NCI-H1436 (cell line): ENCODE results near the gene SLC6A9.
A peak's percentile ranks its signal among the peaks of the same experiment; 100 is the strongest.

Source experiments
- DNase-seq: peaks from one replicate; lab custom pipeline; 2025; lab: John Stamatoyannopoulos, UW

The SLC6A9 gene

DNA sequence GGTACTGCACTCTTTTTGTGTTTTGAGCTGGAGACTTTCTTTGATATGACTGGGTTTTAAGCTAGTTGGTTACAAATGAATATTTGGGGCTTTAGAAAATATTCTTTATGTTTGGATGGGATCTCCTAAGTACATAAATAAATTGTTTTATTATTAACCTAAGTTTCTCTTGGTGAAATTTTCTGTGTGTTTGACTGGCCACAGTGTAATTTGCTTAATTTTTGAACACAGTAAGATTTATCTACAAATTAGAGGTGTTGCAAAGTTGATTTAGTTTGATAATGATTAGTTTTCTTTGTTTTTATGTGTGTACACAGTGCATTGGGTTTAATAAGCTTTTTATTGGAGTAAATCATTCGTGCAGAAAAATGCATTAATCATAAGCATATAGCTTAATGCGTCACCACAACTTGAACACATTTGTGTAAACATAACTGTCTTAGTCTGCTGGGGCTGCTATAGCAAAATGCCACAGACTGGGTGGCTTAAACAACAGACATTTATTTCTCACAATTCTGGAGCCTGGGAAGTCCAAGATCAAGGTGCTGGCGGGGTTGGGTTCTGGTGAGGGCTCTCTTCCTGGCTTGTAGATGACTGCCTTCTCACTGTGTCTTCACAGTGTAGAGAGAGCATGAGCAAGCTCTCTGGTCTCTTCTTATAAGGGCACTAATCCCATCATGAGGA is 17.4 kb upstream of the SLC6A9 start:
- DNase-seq: no peak

DNA sequence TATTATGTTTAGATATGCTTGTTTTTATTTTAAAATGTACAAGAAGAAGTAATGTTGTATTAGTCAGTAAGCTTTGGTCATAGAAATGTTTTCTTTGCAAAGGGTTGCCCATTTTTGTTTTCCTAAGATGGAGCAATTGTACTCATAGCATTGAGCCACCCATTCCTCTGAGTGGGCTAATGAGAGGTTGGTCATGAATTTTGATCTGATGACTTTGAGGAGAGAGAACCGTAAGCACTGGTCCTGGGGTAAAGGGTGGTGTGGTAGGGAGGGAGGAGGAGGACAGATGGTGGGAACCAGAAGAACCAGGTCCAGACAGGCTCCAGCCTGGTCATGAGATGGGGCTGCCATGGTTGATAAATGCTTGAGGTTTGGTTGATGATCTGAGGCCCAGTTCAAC is 15.9 kb upstream of the SLC6A9 start:
- no peak for DNase-seq

DNA sequence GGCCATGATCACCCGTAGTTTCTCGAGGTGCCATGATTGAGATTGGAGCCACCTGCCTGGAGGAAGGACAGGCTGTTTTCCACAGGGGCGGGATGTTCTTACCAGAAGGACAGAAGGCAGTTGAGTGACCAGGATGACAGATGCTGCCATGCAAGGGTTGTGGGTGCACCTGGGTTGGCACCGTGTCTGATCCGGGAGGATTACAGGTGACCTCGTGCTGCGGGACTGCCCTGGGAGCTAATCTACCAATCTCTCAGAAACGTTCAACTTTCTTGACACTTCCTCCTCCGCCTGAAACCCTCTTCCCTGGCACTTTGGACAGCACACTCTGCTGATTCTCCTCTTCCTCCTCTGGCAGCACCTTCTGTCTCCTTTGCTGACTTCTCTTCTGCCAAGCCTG is 13.8 kb upstream of the SLC6A9 start:
- DNase-seq: no peak

DNA sequence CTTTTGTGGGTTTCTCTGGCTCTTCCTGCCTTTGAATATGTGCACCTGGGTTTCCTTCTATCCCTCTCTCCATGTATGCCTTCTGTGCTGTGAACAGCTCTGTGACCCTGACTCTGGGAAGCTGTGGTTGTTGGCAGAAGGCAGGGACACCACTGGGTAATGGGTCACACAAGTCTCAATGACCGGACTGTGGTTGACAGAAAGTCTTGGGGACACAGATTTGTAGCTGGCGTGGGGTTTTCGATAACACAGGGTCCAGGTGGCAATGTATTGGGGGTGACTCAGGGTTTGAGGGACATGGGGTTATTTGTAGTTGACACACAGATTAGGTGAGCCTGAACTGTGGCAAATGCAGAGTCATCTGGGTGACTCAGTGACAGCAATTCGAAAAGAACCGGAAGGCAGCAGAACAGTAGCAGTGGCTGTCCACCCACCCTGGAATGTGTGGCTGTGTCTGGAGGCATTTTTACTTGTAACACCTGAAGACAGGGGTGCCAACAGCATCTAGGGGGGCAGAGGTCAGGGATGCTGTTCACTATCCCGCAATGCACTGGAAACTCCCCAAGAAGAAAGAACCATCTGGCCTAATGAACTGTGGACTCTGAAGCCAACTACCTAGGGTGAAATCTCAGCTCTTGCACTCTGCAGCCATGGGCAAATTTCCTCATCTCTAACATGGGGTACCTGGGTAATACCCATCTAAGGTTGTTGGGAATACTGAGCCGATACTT is 13.0 kb upstream of the SLC6A9 start:
- DNase-seq: no peak

DNA sequence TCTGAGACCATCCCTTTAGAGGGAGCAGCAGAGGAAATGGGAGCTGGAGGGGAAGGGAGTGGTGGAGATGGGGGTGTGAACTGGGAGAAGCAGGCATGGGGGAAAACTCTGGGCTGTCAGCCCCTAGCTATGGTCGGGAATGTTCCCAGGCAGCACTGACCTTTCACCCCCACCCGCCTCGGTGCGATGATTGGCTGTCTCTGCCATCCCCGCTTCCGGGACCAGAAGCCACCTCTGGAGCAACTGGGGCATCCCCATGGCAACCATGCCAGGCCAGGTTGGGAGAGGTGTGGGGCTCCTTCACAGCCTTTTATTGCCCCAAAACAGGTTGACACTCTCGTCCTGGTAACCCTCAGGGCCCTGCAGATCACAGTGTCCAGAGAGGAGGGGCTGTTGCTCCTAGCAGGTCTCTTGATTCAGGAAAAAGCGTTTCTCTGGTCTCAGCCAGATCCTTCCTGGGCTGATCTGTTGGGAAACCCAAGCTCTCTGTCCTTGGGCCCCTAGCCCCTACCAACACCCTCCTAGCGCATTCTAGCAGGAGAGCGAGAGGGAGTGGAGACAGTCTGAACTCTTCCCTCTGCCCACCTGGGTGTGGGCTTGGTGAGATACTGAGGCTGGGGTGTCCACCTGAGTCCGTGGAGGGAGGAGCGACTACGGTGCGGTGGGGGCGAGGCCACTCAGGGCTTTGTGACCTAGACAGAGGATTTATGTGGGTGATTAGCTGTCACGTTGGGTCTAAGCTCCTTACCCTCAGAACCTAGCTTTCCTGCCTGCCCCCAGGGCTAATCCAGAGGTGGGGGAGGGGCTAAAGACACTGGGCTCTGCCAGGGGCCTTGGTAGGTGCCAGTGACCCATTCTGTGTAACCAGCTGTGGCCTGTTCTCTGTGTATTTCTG is 12.2 kb upstream of the SLC6A9 start:
- no peak for DNase-seq

DNA sequence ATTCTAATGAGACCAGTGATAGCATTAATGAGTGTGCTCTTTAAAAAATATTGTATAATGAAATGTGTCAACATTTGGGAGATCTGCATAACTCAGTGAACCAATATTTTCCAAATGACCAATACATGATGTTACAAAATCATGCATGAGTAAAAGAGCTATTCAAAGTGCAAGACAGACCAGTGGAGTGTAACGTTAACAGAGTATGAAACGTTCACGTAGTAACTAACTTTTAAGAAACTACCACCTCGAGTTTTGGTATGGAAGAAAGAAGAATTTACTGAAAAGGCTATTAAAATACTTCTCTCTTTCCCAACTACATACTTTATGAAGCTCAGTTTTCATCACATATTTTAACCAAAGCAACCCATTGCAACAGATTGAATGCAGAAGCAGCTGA is 9.6 kb upstream of the SLC6A9 start:
- no peak for DNase-seq

DNA sequence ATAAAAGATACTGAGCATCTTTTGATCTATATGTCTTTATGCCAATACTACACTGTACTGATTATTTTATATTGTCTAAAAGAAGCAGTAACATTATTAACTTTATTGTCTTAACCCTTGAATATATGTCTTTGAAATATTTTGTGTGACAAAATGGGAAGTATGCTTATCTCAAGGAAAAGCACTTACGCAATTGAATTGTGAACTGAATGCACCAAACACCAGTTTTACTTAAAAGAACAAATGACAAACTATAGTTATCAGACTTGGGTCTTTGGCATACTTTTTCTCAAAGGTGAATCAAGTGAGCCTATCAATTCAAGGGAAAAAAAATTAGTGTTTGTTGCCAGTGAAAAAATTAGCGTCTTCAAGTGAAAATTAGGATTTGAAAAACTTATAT is 9.2 kb upstream of the SLC6A9 start:
- DNase-seq: no peak

DNA sequence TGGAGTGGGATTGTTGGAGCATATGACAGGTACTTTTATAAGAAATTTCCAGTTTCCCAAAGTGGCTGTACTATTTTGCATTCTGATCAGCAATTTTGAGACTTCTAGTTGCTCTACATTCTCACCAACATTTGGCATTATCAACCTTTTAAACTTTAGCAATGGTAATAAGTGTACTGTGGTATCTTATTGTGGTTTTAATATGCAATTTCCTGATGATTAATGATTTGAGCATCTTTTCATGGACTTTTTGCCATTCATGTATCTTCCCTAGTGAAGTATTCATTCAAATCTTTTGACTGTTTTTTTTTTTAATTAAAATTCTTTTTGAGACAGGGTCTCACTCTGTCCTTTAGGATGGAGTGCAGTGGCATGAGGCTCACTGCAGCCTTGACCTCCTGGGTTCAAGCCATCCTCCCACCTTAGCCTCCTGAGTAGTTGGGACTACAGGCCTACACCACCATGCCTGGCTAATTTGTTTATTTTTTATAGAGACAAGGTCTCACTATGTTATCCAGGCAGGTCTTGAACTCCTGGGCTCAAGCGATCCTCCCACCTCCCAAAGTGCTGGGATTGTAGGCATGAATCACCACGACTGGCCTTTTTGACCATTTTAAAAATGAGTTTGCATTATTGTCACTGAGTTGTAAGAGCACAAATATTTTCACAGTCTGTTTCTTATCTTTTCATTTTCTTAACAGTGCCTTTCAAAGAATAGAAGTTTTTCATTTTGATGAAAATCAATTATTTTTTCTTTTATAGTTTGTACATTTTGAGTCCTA is 7.8 kb upstream of the SLC6A9 start:
- no peak for DNase-seq

DNA sequence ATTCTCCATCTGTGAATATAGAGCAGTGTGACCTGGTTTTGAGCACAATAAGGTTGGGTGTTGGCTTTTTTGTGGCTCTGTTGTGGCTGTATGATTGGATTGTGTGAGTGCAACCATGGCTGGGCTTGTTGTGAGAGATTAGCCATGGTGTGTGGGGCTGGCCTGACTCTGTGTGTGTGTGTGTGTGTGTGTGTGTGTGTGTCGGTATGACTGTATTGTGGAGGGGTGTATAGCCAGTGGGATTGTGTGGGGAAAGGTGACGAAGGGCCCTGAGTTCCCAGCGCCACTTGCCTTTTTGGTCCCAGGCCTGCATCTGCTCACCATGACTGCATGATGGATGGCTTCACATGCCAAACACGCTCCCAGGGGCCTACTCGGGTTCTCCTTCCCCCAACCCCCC is 5.9 kb upstream of the SLC6A9 start:
- no peak for DNase-seq

DNA sequence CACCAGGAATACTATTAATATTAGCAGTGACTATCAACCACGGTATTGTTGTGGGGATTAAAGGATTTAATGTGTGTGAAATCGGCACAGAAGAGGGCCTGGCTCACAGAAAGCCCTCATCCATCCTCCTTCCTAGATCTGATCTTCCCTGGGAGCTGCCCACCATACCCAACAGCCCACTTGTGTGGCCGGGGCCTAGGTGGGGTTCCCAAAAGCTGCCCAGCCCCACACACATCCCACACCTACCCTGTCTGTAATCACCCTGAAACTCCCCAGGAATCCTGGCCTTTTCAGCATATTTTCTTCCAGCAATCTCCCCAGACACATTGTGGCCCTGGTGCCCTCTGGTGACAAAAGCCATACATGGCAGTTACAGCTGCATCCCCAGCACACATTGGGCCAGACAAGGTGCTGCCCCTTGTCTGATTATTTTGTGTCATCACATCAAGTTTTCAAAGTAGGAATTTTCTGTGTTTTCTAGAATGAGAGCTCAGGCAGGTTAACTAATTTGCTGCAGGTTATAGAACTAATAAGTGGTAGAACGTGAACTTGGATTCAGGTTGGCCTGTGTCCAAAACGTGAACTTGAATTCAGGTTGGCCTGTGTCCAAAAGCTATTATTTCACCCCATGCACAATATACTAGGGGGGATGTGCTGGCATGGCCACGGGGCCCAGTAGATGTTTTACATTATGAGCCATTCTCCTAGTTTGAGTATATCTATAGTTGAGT is 5.3 kb upstream of the SLC6A9 start:
- DNase-seq: peak; percentile 67

DNA sequence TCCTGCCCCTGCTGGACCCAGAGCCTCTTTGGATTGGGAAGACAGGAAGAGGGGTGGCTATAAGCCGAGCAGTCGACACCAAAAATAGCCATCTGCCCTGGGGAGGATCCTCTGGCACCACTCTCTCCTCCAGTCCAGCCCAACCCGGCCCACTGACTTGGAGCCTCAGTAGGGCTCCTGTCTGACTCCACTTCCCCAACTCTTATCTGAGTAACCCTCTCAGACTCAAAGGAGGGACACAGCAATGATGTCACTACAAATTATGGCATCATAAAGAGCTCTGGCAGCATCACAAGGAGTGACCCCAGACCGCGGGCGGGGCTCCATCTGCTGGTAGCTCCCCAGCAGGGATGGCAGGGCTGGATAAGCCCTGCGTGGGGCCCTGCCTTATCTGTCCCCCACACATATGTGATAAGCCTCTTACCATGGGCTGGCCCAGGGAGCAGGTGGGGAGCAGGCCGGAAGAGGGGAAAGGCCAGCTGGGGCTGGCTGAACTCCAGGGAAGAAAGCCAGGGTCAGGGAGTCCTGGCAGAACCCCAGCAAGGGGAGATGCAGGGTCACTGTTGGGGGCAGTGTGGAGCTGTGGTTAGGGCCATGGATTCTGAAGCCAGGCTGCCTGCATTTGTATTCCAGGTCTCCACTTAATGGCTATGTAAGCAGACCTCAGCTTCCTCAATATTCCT is 4.6 kb upstream of the SLC6A9 start:
- DNase-seq: no peak

DNA sequence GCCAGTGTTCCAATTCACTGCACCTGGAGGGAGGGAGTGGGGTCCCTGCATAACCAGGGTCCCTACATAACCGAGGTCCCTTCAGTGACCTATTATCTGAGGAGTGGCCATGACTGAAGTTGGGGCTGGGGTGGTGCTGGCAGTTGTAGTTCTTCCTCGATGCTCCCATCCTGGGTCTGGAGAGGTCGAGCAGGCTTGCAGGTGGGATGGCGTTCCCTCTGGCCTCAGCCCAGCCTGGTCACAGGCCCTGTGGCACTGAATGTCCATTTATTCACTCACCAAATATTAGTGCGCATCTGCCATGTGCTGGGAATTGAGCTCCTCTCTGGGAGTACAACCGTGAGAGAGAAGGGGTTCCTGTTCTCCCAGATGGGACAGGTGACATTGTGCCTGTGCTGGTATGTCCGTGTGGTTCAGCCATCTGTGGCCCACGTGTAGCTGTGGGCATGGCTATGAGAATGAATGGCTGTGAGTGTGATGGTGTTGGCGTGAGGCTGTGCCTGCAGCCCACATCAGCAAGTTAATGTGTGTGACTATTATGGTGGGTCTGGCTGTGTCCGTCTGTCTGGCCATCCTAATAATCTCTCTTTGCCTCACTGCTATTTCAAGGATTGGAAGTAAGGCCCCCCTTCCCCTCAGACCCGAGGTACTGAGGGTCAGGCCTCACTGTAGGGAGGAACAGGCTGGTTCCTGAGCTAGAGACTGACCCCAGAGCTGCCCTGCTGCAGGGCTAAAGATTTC is 3.9 kb upstream of the SLC6A9 start:
- no peak for DNase-seq

DNA sequence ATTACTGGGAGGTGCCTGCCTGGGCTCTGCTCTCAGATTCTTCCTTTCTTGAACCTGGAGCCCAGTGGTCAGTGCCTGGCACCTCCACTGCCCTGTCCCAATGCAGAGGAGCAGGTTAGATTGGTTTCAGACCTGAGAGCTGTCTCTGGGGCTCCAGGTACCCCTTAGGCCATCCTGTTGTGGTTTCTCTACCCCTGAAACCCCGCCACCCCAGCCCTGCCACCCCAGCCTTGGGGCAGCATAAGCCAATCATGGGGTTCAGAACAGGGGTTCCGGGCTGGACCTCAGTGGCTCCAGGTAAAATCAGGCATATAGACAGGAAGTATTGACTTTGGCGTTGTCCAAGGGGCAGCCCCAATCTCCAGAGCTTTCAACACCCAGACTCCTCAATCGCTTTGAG is 3.2 kb upstream of the SLC6A9 start:
- DNase-seq: no peak

DNA sequence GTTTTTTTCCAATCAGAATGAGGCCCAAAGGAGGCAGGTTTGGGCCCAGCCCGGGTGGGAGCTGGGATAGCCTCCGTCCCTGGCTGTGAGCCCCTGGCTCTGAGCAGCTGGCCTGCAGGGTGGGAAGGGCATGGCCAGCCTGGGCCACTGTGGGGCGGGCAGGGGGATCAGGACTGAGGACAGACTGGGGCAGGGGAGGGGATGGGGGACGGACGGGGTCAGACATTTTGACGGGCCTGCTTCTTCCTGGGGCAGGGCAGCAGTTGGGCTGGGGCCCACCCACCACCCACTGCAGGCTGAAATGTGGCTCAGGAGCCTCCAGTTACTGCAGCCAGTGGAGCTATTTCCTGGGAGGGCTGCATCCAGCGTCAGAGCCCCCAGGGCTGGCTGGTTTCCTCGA is 2.5 kb upstream of the SLC6A9 start:
- no peak for DNase-seq

DNA sequence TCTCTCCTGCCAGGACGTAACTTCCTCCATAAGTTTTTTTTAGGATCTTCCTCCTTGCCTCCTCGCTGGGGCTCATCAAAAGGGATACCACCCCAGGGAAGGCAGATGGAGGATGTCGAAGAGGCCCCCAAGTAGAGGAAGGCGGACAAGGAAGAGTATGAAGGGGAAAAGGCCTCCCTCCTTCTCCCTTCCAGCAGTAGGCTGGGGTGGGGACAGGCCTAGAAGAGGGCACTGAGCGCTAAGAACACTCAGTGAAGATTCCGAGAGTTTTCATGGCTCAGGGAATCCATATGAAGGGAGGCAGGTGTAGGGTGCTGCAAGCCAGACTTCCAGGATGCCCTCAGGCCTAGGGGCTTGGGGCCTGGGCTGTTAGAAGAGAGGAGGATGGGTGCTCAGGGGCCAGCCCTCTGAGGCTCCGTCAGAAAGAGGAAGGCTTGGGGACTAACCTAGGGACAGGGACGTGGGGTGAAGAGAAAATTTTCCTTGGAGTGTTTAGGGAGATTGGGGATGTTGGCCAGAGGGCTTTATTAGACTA is 1.8 kb upstream of the SLC6A9 start:
- no peak for DNase-seq

DNA sequence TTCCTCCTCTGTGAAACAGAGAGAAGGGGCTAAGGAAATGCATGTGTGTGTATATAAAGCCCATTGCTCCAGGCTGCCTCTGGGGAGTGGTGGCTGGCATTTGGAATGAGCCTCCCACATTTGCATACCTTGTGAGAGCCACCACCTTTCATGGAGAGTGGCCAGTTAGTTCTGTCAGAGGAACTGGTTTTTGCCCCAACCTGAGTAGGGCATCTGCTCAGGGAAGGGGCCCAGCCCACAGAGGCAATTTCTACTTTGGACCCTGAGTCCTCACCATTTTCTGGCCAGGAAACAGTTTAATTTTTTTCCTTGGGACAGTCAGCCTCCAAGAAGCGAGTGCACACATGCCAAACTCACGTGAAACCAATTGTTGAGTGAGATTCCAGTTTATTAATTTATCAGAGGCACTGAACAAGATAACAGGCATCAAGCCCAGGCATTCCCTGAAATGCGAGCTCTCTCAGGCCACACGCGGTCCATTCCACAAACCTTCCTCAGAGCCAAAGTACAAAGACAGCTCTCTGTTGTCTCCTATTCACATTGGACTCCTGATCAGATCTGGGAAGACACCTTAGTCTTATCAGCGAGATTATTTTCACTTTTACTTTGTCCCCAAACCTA is 1.0 kb upstream of the SLC6A9 start:
- DNase-seq: no peak

DNA sequence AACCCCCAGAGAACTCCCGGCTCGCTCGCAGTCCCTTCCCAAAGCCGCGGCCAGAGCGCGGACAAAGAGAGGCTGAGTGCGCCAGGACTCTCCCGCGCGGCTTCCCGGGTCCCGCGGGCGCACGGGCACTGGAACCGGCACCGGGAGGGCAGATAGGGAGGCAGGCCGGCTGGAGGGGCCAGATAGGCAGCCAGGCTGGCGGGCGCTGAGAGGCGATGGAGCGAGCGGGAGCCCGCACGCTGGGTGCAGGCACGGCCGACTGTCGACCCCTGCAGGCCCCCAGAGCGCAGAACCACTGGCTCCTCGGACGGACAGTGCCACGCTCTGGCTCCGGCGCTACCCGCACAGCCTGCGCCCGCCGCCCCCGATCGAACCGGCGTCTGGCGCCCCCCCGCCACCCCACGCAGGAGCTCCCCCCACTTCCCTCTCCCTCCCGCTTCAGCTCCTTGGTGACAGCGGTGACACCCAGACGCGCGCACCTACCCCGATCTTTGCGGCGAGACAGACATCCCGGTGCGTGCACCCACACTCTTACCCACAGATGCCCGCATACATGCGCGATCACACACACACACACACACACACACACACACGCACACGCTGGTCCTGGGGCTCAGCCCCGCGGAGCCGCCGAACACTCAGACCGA is 534 bp downstream of the SLC6A9 start:
- no peak for DNase-seq

DNA sequence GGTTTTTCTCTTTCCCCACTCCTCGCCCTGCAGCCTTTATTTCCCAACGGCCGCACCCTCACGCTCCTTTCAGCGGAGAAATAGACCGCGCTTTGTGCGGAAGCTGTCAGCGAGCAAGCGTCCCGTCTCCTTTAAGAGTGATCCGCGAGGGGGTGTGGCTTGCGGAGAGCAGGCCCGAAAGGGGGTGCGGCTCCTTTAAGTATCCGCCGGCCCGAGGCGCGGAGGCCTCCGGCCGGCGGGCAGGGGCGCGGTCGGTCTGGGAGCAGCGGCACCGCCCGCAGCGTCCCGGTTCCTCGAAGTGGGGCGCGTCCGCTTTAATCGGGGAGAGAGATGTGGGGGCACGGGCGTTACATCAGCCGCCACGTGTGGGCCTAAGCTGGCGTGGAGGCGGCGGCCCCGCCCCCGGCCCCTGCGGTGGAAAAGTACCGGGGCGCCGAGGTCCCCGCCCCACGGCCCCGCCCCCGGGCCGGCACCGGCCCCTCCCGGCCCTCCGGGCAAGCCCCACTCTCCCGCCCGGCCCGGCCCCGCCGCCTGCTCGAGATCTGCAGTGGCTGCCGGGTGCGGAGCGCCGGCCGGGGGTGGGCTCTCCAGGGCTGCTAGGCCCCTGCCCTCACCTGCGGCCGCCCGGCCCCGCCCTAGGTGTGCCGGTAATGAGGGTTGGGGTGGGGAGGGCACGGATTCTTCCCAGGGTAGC is 1.2 kb downstream of the SLC6A9 start:
- DNase-seq: peak; percentile 75
